KOPT-K1 (cell line): ENCODE data around the gene GSG1L.

Experiments used
- H3K27ac ChIP-seq: fragments of 200-600 bp; sonication (generic); 2 replicates; pipeline ENCODE4 v1.5.1; 2016; ENCODE audit warnings: antibody characterized with exemption, mild to moderate bottlenecking, low read depth, low read length; ENCODE audit not compliant: poor library complexity, severe bottlenecking
- H3K36me3 ChIP-seq: fragments of 200-600 bp; sonication (generic); 2 replicates; pipeline ENCODE4 v1.5.1; 2017; ENCODE audit warnings: antibody characterized with exemption, mild to moderate bottlenecking, low read length, moderate library complexity; ENCODE audit not compliant: insufficient read depth
- H3K9me3 ChIP-seq: fragments of 200-600 bp; sonication (generic); 2 replicates; pipeline ENCODE4 v1.5.1; 2017; ENCODE audit warnings: antibody characterized with exemption, low read length, mild to moderate bottlenecking; ENCODE audit not compliant: insufficient read depth, poor library complexity, severe bottlenecking

The GSG1L gene

DNA sequence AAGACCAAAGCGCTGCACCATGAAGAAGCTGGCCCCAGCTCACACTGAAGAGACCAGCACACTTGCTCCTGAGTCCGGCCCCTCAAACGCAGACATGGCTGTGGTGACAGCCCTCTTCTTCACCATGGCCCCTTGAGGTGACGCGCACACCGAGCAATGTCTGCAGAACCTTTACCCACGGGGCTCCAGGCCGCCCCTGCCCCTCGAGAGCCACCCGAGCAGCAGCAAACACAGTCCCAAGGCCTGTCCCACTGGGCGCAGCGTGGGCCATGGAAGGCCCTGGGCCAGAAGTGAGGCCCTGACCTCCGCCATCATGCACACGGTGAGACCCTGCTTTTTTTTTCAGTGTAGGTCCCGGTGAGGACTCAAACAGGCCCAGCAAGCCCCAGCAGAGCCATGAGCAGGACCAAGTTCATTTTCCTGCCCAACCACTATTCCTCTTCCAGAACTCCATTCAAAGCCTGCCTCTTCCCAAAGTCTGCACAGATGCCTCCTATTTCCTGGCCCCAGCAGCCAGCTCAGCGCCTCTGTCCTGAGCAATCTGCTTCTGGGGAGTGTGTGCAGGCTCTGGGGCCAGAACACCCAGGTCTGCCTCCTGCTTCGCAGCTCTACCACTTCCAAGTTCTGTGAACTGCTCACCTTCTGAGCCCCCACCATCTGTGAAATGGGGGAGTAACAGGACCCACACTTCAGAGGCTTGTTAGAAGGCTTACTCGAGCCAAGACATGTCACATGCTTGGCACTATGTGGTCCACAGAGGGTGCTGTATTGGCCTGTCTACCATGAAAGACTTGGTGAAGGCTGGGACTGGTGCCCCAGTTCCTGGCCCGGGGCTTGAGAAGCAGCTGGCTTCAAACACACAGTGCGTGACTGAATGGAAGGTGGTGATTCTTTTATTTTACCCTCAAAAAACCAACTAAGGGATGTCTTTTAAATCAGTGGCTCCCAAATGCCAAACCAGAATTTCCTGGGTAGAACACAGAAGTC, 35.7 kb upstream of the GSG1L start:
- H3K36me3 ChIP-seq = peaks cover 84% of the 10 kb centered on the region
- no peaks in the 10 kb centered on the region for H3K9me3 ChIP-seq
- no peak overlapping the region for H3K27ac ChIP-seq

DNA sequence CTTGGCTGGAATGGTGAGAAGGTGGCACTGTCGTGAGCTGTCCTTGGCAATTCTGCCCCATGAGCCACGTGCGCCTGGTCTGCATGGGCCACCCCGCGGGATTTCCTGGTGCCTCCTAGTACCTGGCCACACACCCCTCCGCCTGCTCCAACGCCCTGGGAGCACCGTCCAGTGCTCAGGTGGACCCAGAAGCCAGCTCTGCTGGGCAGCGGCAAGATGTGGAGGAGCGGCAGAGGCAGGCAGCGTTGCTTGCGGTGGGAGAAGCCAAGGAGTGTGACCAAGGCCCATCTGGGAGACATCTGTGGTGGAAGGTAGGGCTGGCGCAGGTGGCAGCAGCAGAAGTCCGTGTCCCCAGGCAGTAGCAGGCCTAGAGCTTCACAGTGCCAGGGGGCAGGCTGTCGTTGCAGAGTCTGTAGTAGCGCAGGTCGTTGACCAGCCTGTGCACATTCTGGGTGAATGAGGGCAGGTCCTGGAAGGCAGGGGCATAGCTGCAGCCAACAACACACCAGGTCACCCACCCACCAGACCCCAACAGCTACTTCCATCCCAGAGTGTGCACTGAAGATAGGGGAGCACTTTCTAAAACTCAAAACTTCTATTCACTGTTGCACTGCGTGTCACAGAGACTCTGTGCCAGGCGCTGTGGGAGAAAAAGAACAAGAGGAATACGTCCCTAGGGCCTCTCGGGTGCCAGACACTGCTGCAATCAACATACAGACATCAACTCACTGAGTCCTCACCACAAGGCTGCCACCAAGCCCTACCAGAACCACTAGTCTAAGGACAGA, 34.9 kb upstream of the GSG1L start:
- peaks cover 83% of the 10 kb centered on the region for H3K36me3 ChIP-seq

DNA sequence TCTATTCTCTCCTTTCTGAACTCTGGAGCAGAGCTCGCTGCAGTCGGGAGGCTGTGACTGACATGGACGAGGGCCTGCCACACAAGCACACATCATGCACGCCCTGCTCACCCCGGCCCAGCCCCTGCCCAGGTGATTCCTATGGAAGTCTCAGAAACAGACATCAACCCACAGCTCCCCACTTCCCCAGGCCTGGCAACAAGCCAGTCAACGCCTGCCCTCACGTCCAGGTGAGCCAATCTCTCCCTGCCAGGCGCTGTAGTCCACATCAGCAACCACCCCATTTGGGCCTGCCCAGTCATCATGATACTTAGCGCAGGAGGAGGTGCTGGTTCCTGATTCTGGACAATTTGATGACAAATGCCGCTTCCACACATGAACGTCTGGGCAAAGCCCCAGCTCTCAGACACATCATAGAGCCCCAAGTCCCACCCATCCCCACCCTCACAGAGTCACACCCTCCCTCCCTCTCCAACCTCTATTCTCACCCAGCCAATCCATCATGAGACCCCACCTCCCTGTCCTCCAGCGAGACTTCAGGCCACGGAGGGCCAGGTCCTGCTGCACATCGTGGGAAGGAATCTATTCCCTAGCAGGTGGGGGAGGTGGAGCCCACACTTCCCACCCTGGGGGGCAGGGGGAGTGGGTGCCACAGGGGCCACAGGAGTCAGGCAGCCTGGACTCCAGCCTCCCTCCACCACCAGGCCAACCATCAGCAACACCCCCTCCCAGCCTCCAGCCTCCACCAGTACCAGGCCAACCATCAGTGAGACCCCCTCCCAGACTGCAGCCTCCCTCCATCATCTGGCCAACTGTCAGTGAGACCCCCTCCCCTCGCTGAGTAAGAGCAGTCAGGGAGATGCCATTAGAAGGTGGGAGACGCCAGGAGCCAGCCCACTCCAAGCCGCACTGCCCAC, 33.7 kb upstream of the GSG1L start:
- Histone ChIP-seq H3K9me3 (no peaks in the 10 kb centered on the region), H3K36me3 (peaks cover 77% of the 10 kb centered on the region), H3K27ac (no peak overlapping the region)

More for the DNA sequence above, 34.9 kb upstream of the GSG1L start:
- no peaks in the 10 kb centered on the region for H3K9me3 ChIP-seq
- H3K27ac ChIP-seq = no peak overlapping the region

DNA sequence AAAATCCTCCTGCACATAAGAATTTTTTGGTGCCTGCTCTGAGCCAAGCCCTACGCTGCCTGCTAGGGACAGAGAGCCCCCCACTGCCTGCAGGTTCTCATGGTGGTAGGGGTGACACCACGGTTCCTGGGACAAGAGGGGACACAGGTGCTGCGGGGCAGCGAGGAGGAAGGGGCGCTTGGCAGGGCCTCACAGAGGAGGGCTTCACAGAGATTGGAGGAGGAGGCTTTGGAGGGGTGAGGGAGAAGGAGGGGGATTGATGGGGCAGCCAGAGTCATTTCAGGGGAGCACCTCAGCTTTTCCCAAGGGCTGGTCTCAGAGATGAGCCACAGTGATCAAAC, 29.8 kb upstream of the GSG1L start:
- Histone ChIP-seq H3K36me3 (peaks cover 42% of the 10 kb centered on the region), H3K9me3 (no peaks in the 10 kb centered on the region), H3K27ac (no peak overlapping the region)

DNA sequence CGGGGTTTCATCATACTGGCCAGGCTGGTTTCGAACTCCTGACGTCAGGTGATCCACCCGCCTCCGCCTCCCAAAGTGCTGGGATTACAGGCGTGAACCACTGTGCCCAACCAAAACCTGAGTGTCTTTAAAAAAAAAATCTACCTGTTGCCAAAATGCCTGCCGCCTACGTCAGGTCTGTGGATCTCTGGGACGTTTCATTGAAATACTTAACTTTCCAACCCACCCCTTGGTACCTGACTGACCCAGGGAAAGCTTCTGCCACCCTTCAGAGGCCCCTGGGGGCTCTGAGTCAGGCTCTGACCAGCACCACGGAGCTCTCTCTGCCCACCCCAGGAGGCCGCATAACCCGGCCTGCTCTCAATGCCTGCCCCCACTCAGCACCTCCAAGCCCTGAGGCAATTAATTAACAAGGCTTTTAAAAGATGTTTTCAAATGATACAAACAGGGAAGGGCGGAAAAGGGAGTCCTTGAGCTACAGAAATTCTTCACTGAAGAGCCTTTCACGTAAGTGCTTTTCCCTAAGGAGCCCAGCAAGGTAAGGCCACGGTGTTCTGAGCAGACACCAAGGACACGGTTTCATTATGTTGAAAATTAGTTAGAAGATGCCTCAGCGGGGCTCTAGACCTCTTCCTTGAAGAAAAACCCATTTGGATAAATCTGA, 29.3 kb upstream of the GSG1L start:
- Histone ChIP-seq H3K27ac (no peak overlapping the region), H3K36me3 (peaks cover 37% of the 10 kb centered on the region), H3K9me3 (no peaks in the 10 kb centered on the region)

DNA sequence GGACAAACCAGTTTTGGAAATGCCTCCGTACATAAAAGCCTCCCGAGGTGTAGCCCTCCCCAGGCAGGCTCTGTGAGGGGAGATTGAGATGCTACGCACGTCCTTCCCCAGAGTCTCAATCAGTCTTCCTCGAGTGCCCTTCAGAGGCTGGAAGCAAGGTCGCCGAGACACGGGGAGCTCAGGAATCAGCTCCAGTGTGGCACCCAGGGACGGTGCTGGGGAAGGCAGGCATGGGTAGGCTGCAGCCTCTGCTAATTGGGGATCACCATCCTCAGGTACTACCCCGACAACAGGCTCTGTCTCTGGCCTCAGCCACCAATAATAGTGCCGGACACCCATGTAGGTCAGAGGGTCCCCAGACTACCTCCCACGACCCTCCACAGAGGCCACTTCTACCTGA, 28.1 kb upstream of the GSG1L start:
- peaks cover 25% of the 10 kb centered on the region; the same call in 1 of the 2 replicates for H3K36me3 ChIP-seq
- H3K9me3 ChIP-seq = no peaks in the 10 kb centered on the region
- no peak overlapping the region for H3K27ac ChIP-seq

DNA sequence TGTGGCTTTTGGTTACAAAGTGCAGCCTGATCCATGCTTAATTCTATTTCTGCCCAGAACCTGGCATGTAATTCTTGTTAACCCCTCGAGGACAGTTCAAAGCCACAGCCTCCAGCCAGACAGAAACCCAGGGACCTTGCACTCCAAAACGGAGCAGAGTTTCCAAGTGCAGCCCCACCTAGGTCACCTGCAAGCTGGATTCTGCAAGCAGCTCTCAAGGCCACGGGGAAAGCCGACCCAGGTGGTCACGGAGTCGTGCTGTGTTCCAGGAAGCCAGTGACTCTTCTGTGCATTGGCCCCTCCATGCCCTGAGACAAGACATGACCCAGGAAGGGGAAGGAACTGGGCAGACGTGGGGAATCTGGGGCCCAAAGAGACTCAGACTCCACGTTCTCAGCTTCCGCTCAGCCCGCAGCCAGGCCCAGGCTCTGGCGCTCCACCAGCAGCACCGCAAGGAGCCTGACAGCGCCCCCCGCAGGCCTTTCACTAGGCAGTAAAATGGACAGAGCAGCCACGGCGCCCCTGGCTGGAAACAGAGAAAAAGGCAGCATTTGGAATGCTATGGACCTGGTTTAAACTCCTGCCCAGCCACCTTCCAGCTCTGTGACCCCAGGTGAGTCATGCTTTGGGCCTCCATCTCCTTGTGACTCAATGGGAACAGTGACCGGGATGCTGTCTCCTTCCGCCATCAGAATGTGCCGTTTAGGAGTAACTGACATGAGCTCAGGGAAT, 27.3 kb upstream of the GSG1L start:
- H3K27ac ChIP-seq = no peak overlapping the region
- H3K36me3 ChIP-seq = peaks cover 18% of the 10 kb centered on the region; the same call in 1 of the 2 replicates
- no peaks in the 10 kb centered on the region for H3K9me3 ChIP-seq

DNA sequence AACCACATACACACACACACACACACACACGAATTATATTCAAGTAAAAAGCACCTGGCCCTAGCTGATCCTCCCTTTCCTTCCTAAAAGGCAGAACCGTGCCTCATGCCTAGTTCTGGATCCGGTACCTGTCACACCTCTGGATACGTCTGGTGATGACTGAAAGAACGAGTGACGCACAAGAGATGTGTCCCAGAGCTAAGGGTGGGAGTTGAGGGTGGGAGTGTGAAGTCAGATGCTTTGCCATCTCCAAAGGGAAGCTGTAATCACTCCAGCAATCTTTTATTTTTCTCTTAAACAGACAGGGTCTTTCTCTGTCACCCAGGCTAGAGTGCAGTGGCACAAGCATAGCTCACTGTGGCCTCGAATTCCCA, 26.5 kb upstream of the GSG1L start:
- Histone ChIP-seq H3K36me3 (peaks cover 18% of the 10 kb centered on the region; the same call in 1 of the 2 replicates), H3K9me3 (no peaks in the 10 kb centered on the region), H3K27ac (no peak overlapping the region)

DNA sequence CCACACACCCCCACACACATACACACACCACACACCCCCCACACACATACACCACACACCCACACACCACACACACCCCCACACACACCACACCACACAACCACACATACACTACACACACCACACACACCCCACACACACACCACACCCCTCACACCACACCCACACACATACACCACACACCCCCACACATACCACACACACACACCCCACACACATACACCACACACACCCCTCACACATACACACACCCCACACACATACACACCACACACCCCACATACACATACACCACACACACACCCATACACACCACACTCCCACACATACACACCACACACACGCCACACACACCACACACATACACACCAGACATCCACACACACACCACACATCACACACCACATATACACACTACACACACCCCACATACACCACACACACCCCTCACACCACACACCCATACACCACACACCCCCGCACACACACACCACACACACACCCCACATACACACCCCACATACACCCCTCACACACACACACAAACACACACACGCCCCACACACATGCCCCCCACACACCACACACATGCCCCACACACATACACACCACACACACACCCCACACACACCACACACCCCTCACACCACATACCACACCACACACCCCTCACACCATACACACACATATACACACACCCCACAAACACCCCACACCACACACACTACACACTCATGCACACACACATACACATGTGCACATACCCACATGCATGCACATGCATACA, 25.9 kb upstream of the GSG1L start:
- Histone ChIP-seq H3K27ac (no peak overlapping the region), H3K9me3 (no peaks in the 10 kb centered on the region), H3K36me3 (peaks cover 18% of the 10 kb centered on the region; the same call in 1 of the 2 replicates)

DNA sequence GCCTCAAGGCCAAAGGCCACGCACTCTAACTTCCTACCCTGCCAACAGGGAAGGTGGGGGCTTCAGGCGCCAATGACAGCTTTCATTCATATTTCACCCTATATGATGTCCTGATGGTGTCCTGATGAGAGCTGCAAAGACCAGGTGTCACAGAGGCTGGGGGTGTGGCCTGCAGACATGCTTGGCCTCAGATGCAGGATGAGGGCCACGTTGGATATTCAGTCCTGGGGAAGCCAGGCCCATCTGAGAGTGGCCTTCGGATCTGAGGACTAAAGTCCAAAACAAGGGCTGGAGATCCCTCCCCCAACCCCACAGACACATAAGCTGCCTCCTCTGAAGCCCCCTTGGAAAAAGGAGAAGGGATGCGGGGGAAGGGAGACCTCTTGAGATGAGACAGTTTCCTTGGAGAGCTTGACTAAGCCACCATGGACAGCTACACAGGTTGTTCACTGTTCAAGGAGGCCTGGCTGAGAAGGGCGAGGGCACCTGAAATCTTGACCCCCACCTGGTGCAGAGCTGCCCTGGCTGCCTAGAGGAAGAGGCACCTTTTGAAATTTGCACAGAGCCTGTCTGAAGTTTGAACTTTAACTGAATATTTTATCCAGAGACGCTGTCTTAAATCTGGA, 24.3 kb upstream of the GSG1L start:
- H3K27ac ChIP-seq = no peak overlapping the region
- H3K9me3 ChIP-seq = no peaks in the 10 kb centered on the region
- peaks cover 4% of the 10 kb centered on the region; the same call in 1 of the 2 replicates for H3K36me3 ChIP-seq

DNA sequence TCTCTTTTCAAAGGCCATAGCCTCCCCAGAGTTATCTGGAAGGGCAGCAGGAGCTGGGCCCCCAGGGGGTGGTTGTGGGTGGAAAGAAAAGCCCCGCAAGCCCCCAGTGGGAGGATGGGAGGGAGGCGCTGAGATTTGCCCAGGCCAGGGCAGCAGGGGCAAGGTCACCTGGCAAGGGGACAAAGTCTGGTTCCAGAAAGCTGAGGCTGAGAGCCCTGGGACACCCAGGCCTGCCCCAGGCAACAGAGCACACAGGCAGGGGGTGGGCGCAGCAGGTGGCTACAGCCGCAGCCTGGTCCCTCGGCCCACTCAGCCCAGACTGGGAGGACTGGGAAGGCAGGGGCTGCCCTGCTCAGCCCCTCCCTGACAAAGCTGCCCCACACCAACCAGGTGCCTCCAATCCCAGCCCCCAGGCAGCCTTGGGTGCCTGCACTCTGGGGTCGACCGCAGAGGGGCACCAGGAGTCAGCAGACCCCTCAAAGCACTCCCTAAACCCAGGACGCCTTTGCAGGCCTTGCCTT, 23.7 kb upstream of the GSG1L start:
- peaks cover 4% of the 10 kb centered on the region; the same call in 1 of the 2 replicates for H3K36me3 ChIP-seq
- no peaks in the 10 kb centered on the region for H3K9me3 ChIP-seq
- no peak overlapping the region for H3K27ac ChIP-seq

DNA sequence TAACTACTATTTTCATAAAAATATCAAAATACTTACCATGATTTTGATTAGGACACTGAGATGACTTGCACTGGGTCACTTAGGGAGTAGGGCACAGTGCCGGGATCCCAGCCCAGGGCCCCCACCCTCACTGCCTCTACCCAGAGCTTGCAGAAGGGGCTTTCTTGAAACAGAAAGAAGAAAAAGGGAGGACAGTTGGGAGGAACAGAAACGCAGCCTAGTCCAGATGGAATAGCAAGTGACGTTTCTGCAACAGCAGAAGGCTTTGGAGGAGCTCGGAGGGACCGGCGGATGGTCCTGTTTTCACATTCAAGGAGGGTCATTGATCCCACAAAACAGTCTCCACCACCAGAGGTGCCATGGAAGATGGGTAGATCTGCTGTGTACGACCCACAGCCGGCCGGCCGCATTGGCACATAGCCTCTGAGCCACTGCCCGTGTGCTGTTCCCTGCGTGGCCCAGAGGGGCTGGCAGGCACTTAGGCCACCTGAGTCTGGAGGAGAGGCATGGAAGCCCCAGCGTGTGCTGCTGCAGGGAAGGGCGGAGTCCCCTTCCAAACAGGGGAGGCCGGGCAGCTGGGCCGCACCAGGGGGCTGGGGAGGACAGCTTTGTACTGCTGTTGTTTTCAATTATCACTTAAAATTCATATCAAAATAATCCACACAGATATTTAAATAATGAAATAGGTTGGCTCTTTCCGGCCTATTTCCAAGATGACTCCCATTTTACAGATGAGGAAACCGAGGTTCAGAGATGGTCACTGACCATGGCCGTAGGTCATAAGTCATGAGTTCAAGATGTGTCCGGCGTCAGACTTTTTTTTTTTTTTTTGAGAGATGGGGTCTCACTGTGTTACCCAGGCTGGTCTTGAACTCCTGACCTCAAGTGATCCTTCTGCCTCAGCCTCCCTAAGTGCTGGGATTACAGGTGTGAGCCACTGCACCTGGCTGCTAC, 22.9 kb upstream of the GSG1L start:
- no peaks in the 10 kb centered on the region for H3K9me3 ChIP-seq
- peaks cover 1% of the 10 kb centered on the region; the same call in 1 of the 2 replicates for H3K36me3 ChIP-seq
- H3K27ac ChIP-seq = no peak overlapping the region
